ENCODE data around the gene CACNB4.

GRCh38 chr2:152058655-152059054, 40.2 kb downstream of the CACNB4 start:
- no peak for TF ChIP-seq TCF7L2 (IDR thresholded peaks at IDR 0.05; ENCODE audit: low read depth, low read length)
- TF ChIP-seq, protein P1, sequence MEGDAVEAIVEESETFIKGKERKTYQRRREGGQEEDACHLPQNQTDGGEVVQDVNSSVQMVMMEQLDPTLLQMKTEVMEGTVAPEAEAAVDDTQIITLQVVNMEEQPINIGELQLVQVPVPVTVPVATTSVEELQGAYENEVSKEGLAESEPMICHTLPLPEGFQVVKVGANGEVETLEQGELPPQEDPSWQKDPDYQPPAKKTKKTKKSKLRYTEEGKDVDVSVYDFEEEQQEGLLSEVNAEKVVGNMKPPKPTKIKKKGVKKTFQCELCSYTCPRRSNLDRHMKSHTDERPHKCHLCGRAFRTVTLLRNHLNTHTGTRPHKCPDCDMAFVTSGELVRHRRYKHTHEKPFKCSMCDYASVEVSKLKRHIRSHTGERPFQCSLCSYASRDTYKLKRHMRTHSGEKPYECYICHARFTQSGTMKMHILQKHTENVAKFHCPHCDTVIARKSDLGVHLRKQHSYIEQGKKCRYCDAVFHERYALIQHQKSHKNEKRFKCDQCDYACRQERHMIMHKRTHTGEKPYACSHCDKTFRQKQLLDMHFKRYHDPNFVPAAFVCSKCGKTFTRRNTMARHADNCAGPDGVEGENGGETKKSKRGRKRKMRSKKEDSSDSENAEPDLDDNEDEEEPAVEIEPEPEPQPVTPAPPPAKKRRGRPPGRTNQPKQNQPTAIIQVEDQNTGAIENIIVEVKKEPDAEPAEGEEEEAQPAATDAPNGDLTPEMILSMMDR (IDR thresholded peaks at IDR 0.05), result no peak
- TF ChIP-seq REST (IDR thresholded peaks at IDR 0.05; ENCODE audit: insufficient read depth in 1 of 2, low read depth in 2 of 2, low read length in 1 of 2), result no peak

Data from Panc1 (cell line).